ENCODE results near the gene RBM15.

RBM15 gene

GRCh38 chr1:110305900-110306420 lies 33.2 kb upstream of the RBM15 start:
- no peak overlapping the region for H3K4me3 ChIP-seq (ENCODE audit: low read depth in 1 of 2, low read length in 2 of 2)
- no peaks in the 10 kb centered on the region for H3K4me1 ChIP-seq (ENCODE audit: control insufficient read depth in 1 of 2, insufficient read depth in 2 of 2, low read length in 2 of 2)
- no peaks in the 10 kb centered on the region for H3K9me3 ChIP-seq (ENCODE audit: control insufficient read depth in 1 of 2, low read length in 2 of 2)
- no peaks in the 10 kb centered on the region for H3K36me3 ChIP-seq (ENCODE audit: control insufficient read depth in 1 of 2, insufficient read depth in 2 of 2, low read length in 2 of 2)
- H3K27ac ChIP-seq (ENCODE audit: low read depth, low read length), result no peak overlapping the region
- no peaks in the 10 kb centered on the region for H3K27me3 ChIP-seq (ENCODE audit: control insufficient read depth in 1 of 2, insufficient read depth in 2 of 2, low read length in 2 of 2)
- no peak overlapping the region for H3K9ac ChIP-seq (ENCODE audit: low read depth in 1 of 2, low read length in 2 of 2)

DNA sequence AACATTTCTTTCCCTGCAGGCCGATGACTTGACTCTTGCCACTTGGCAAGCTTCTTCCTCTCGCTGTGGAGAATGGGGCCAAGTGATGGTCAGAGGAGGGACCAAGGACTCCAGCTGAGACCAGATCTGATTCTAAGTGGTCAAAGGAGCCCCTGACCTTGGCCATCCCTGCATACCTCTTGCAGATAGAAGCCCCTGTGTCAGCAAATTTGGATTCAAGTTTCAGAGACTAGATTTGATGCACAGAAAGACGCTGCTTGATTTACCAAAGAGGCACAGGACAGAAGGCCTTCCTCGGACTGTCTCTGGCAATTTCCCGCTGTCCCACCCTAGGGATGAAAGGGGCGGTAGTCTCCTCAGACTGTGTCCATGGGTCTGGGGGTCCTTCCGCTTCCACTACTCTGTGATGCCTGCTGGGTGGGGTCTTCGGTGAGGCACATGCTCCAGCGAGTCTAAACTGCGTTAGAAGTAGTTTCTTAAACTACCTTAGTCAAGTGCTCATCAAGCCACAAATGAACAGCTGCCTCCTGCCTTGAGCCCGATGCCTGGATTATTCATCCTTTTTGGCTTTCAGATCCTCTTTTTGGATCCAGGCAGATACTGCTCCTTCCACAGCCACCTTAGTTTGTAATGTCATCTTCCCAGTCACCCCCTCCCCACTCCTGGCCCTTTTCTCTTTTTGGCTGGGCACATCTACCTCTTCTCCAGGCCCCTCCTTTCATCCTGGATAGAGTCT lies 31.8 kb upstream of the RBM15 start:
- Histone ChIP-seq H3K27me3 (ENCODE audit: control insufficient read depth in 1 of 2, insufficient read depth in 2 of 2, low read length in 2 of 2) (no peaks in the 10 kb centered on the region), H3K27ac (ENCODE audit: low read depth, low read length) (no peak overlapping the region), H3K4me3 (ENCODE audit: low read depth in 1 of 2, low read length in 2 of 2) (no peak overlapping the region), H3K9ac (ENCODE audit: low read depth in 1 of 2, low read length in 2 of 2) (no peak overlapping the region), H3K4me1 (ENCODE audit: control insufficient read depth in 1 of 2, insufficient read depth in 2 of 2, low read length in 2 of 2) (peaks cover 0 to 2% of the 10 kb centered on the region in 2 donors), H3K9me3 (ENCODE audit: control insufficient read depth in 1 of 2, low read length in 2 of 2) (no peaks in the 10 kb centered on the region), H3K36me3 (ENCODE audit: control insufficient read depth in 1 of 2, insufficient read depth in 2 of 2, low read length in 2 of 2) (no peaks in the 10 kb centered on the region)

DNA sequence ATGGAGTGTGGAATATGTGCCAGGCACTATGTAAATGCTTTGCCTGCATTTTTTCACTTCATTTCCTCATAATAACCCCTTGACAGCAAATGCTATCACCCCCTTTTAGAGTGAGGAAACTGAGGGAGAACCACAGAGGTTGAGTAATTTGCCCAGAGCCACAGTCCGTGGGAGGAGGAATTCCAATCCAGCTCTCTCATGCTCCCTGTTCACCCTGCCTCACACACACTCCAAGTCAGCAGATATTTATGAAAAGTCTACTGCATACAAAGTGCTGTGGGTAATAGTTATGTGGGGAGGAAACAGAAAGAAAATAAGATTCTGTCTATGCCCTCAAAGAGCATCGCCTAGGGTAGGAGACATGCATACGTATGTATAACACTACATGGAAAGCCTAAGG lies 30.9 kb upstream of the RBM15 start:
- H3K9me3 ChIP-seq (ENCODE audit: control insufficient read depth in 1 of 2, low read length in 2 of 2), result no peaks in the 10 kb centered on the region
- no peak overlapping the region for H3K9ac ChIP-seq (ENCODE audit: low read depth in 1 of 2, low read length in 2 of 2)

GRCh38 chr1:110309139-110309538 lies 30.0 kb upstream of the RBM15 start:
- no peaks in the 10 kb centered on the region for H3K9me3 ChIP-seq (ENCODE audit: control insufficient read depth in 1 of 2, low read length in 2 of 2)
- no peak overlapping the region for H3K4me3 ChIP-seq (ENCODE audit: low read depth in 1 of 2, low read length in 2 of 2)
- H3K9ac ChIP-seq (ENCODE audit: low read depth in 1 of 2, low read length in 2 of 2), result no peak overlapping the region
- no peaks in the 10 kb centered on the region for H3K27me3 ChIP-seq (ENCODE audit: control insufficient read depth in 1 of 2, insufficient read depth in 2 of 2, low read length in 2 of 2)
- H3K4me1 ChIP-seq (ENCODE audit: control insufficient read depth in 1 of 2, insufficient read depth in 2 of 2, low read length in 2 of 2), result peaks cover 0 to 4% of the 10 kb centered on the region in 2 donors
- H3K36me3 ChIP-seq (ENCODE audit: control insufficient read depth in 1 of 2, insufficient read depth in 2 of 2, low read length in 2 of 2), result no peaks in the 10 kb centered on the region
- no peak overlapping the region for H3K27ac ChIP-seq (ENCODE audit: low read depth, low read length)

More for the DNA sequence above, 30.9 kb upstream of the RBM15 start:
- no peaks in the 10 kb centered on the region for H3K27me3 ChIP-seq (ENCODE audit: control insufficient read depth in 1 of 2, insufficient read depth in 2 of 2, low read length in 2 of 2)
- peaks cover 0 to 4% of the 10 kb centered on the region in 2 donors for H3K4me1 ChIP-seq (ENCODE audit: control insufficient read depth in 1 of 2, insufficient read depth in 2 of 2, low read length in 2 of 2)
- H3K36me3 ChIP-seq (ENCODE audit: control insufficient read depth in 1 of 2, insufficient read depth in 2 of 2, low read length in 2 of 2), result no peaks in the 10 kb centered on the region
- no peak overlapping the region for H3K4me3 ChIP-seq (ENCODE audit: low read depth in 1 of 2, low read length in 2 of 2)
- H3K27ac ChIP-seq (ENCODE audit: low read depth, low read length), result no peak overlapping the region

DNA sequence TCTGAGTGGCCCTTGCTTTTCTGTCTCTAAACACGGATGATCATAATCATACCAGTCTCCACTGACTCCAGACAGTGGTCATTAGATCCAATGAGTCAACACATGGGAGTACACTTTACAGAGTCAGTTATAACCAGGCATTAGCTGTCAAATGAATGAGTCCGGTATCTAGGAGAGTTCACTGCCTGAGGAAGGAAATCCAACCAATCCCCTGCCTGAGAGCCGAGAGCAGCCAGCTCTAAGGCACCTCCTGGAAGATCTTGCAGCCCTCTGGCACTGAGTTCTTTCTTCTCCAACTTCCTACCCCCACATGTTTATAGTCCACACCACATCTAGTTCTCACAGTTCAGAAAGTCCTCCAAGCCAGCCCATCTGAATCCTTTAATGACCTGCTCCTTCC lies 29.4 kb upstream of the RBM15 start:
- Histone ChIP-seq H3K4me1 (ENCODE audit: control insufficient read depth in 1 of 2, insufficient read depth in 2 of 2, low read length in 2 of 2) (peaks cover 0 to 4% of the 10 kb centered on the region in 2 donors), H3K27me3 (ENCODE audit: control insufficient read depth in 1 of 2, insufficient read depth in 2 of 2, low read length in 2 of 2) (no peaks in the 10 kb centered on the region), H3K9me3 (ENCODE audit: control insufficient read depth in 1 of 2, low read length in 2 of 2) (no peaks in the 10 kb centered on the region), H3K36me3 (ENCODE audit: control insufficient read depth in 1 of 2, insufficient read depth in 2 of 2, low read length in 2 of 2) (no peaks in the 10 kb centered on the region), H3K4me3 (ENCODE audit: low read depth in 1 of 2, low read length in 2 of 2) (no peak overlapping the region), H3K27ac (ENCODE audit: low read depth, low read length) (no peak overlapping the region), H3K9ac (ENCODE audit: low read depth in 1 of 2, low read length in 2 of 2) (no peak overlapping the region)

DNA sequence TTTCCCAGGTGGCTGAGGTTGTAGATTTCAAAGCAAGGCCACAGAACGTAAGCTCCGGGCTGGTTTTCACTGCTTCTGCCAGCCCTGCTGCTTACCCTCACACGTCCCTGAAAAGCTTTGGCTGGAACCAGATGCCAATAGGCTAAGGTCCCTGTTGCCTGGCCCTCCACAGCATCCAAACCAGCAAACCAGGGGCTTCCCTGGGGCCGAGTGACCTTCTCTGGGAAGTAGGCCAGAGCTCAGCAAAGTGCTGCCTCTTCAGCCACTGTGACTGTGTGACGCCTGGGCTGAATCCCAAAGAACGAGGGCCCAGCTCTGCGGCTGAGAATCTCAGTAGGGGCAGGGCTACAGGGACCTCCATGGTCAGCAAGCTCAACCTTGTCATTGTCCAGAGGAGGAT lies 28.9 kb upstream of the RBM15 start:
- Histone ChIP-seq H3K27ac (ENCODE audit: low read depth, low read length) (no peak overlapping the region), H3K9me3 (ENCODE audit: control insufficient read depth in 1 of 2, low read length in 2 of 2) (no peaks in the 10 kb centered on the region)

DNA sequence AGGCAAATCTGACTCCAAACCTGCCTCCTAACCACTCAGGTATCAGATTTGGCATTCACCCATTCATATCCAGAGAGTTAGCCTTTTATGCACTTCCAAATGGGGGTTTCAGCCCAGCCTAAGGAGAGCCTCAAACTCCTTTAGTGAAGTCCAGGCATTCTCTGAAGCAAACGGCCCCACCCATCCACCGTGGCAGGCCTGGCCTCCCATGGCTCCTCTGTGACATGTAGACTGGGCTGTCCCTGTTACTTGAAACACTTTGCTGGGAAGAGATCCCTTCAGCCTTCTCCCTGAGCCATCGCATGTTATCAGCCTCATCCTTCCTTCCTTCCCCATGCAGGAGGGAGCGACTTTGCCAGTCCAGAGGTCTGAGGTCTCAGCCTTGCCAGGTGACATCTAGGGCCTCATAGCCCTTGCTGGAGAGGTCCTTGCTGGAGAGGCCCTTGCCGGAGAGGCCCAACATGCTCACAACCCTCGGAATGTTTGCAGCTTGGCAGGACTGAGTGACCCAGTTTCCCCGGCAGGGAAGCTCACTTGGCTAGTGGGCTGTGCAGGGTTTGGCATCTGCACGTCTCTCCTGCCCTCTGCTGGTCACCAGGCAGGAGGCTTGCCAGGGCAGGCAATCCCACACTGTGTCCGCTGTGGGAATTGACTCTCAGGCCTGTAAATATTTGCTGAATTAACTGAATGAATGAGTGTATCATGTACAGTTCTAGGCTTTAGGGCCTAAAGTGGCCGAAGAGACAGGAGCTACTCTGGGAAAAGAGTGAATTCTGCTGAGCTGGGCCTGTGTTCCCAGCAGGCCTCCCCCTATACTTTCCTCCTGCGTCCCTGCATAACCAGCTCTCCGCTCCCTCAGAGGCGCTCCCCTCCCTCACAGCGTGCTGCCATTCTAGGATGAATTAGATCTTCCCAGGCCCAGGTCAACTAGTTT lies 26.7 kb upstream of the RBM15 start:
- no peaks in the 10 kb centered on the region for H3K36me3 ChIP-seq (ENCODE audit: control insufficient read depth in 1 of 2, insufficient read depth in 2 of 2, low read length in 2 of 2)
- no peaks in the 10 kb centered on the region for H3K9me3 ChIP-seq (ENCODE audit: control insufficient read depth in 1 of 2, low read length in 2 of 2)
- H3K27me3 ChIP-seq (ENCODE audit: control insufficient read depth in 1 of 2, insufficient read depth in 2 of 2, low read length in 2 of 2), result no peaks in the 10 kb centered on the region
- no peak overlapping the region for H3K9ac ChIP-seq (ENCODE audit: low read depth in 1 of 2, low read length in 2 of 2)
- H3K27ac ChIP-seq (ENCODE audit: low read depth, low read length), result no peak overlapping the region
- H3K4me1 ChIP-seq (ENCODE audit: control insufficient read depth in 1 of 2, insufficient read depth in 2 of 2, low read length in 2 of 2), result peaks cover 0 to 4% of the 10 kb centered on the region in 2 donors
- no peak overlapping the region for H3K4me3 ChIP-seq (ENCODE audit: low read depth in 1 of 2, low read length in 2 of 2)

More for the DNA sequence above, 28.9 kb upstream of the RBM15 start:
- H3K9ac ChIP-seq (ENCODE audit: low read depth in 1 of 2, low read length in 2 of 2), result no peak overlapping the region
- H3K4me3 ChIP-seq (ENCODE audit: low read depth in 1 of 2, low read length in 2 of 2), result no peak overlapping the region
- H3K4me1 ChIP-seq (ENCODE audit: control insufficient read depth in 1 of 2, insufficient read depth in 2 of 2, low read length in 2 of 2), result peaks cover 0 to 4% of the 10 kb centered on the region in 2 donors
- no peaks in the 10 kb centered on the region for H3K27me3 ChIP-seq (ENCODE audit: control insufficient read depth in 1 of 2, insufficient read depth in 2 of 2, low read length in 2 of 2)
- no peaks in the 10 kb centered on the region for H3K36me3 ChIP-seq (ENCODE audit: control insufficient read depth in 1 of 2, insufficient read depth in 2 of 2, low read length in 2 of 2)

GRCh38 chr1:110316735-110317134 lies 22.4 kb upstream of the RBM15 start:
- H3K4me1 ChIP-seq (ENCODE audit: control insufficient read depth in 1 of 2, insufficient read depth in 2 of 2, low read length in 2 of 2), result peaks cover 0 to 4% of the 10 kb centered on the region in 2 donors
- H3K36me3 ChIP-seq (ENCODE audit: control insufficient read depth in 1 of 2, insufficient read depth in 2 of 2, low read length in 2 of 2), result no peaks in the 10 kb centered on the region
- H3K9ac ChIP-seq (ENCODE audit: low read depth in 1 of 2, low read length in 2 of 2), result no peak overlapping the region
- H3K9me3 ChIP-seq (ENCODE audit: control insufficient read depth in 1 of 2, low read length in 2 of 2), result no peaks in the 10 kb centered on the region
- H3K4me3 ChIP-seq (ENCODE audit: low read depth in 1 of 2, low read length in 2 of 2), result no peak overlapping the region
- no peaks in the 10 kb centered on the region for H3K27me3 ChIP-seq (ENCODE audit: control insufficient read depth in 1 of 2, insufficient read depth in 2 of 2, low read length in 2 of 2)
- no peak overlapping the region for H3K27ac ChIP-seq (ENCODE audit: low read depth, low read length)

GRCh38 chr1:110318046-110318445 lies 21.1 kb upstream of the RBM15 start:
- no peak overlapping the region for H3K27ac ChIP-seq (ENCODE audit: low read depth, low read length)
- no peaks in the 10 kb centered on the region for H3K9me3 ChIP-seq (ENCODE audit: control insufficient read depth in 1 of 2, low read length in 2 of 2)
- H3K27me3 ChIP-seq (ENCODE audit: control insufficient read depth in 1 of 2, insufficient read depth in 2 of 2, low read length in 2 of 2), result no peaks in the 10 kb centered on the region
- no peak overlapping the region for H3K9ac ChIP-seq (ENCODE audit: low read depth in 1 of 2, low read length in 2 of 2)
- no peak overlapping the region for H3K4me3 ChIP-seq (ENCODE audit: low read depth in 1 of 2, low read length in 2 of 2)
- H3K4me1 ChIP-seq (ENCODE audit: control insufficient read depth in 1 of 2, insufficient read depth in 2 of 2, low read length in 2 of 2), result no peaks in the 10 kb centered on the region
- no peaks in the 10 kb centered on the region for H3K36me3 ChIP-seq (ENCODE audit: control insufficient read depth in 1 of 2, insufficient read depth in 2 of 2, low read length in 2 of 2)
